ENCODE measurements around the gene GPC6. TPM values are rescaled to one million over a fixed set of nuclear protein-coding genes. Genes with fewer than 3 reads are reported as not detected.

GPC6 gene
- total RNA-seq, 1 donor from 2014 or later = 13.8 TPM

- TF ChIP-seq POLR2A (IDR thresholded peaks at IDR 0.05) (no peak), POLR2AphosphoS5 (IDR thresholded peaks at IDR 0.05; ENCODE audit: insufficient read depth in 1 of 2, low read depth in 1 of 2) (no peak)
- TF ChIP-seq, protein P1, sequence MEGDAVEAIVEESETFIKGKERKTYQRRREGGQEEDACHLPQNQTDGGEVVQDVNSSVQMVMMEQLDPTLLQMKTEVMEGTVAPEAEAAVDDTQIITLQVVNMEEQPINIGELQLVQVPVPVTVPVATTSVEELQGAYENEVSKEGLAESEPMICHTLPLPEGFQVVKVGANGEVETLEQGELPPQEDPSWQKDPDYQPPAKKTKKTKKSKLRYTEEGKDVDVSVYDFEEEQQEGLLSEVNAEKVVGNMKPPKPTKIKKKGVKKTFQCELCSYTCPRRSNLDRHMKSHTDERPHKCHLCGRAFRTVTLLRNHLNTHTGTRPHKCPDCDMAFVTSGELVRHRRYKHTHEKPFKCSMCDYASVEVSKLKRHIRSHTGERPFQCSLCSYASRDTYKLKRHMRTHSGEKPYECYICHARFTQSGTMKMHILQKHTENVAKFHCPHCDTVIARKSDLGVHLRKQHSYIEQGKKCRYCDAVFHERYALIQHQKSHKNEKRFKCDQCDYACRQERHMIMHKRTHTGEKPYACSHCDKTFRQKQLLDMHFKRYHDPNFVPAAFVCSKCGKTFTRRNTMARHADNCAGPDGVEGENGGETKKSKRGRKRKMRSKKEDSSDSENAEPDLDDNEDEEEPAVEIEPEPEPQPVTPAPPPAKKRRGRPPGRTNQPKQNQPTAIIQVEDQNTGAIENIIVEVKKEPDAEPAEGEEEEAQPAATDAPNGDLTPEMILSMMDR (IDR thresholded peaks at IDR 0.05) = no peak
- H3K27ac ChIP-seq = no peak overlapping the region
Observed at GRCh38 chr13:94112731-94113130, 886.1 kb downstream of the GPC6 start.

DNA sequence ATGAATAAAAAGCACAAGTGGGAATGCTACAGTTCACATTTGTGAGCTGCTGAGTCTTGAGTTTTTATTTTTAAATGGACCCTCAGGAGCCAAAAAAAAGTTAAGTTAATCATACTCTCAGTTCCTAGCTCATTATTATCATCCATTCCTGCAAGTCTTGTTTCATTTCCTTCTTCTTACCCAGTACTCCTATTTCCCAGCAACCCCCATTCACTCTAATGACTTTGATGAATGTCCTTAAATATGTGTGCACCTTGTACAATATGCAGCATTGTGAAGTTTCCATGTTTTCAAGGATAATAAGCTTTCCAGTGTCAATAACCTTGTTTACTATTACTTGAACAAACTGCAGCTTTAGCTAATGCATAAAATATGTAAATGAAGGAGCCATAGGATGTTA lies 886.6 kb downstream of the GPC6 start:
- no peak for DNase-seq (ENCODE audit: extremely low spot score in 2 of 2)
- no peak overlapping the region for H3K27ac ChIP-seq
- intact Hi-C loops (cut with DNase I) = no loop called here
- no peaks in the 10 kb centered on the region for H3K4me1 ChIP-seq
- no peaks in the 10 kb centered on the region for H3K9me3 ChIP-seq
- H3K4me3 ChIP-seq = no peak overlapping the region
- TF ChIP-seq, protein P1 (IDR thresholded peaks at IDR 0.05) = no peak
- no peak for TF ChIP-seq POLR2A (IDR thresholded peaks at IDR 0.05)
- no peak for TF ChIP-seq POLR2AphosphoS5 (IDR thresholded peaks at IDR 0.05; ENCODE audit: insufficient read depth in 1 of 2, low read depth in 1 of 2)
- no peaks in the 10 kb centered on the region for H3K36me3 ChIP-seq
- H3K27me3 ChIP-seq = no peaks in the 10 kb centered on the region

More at GRCh38 chr13:94112731-94113130, 886.1 kb downstream of the GPC6 start:
- intact Hi-C loops (cut with DNase I) = no loop called here
- Histone ChIP-seq H3K9me3 (no peaks in the 10 kb centered on the region), H3K4me3 (no peak overlapping the region), H3K27me3 (no peaks in the 10 kb centered on the region), H3K4me1 (no peaks in the 10 kb centered on the region), H3K36me3 (no peaks in the 10 kb centered on the region)
- no peak for DNase-seq (ENCODE audit: extremely low spot score in 2 of 2)

GRCh38 chr13:94114166-94114565 lies 887.6 kb downstream of the GPC6 start:
- Histone ChIP-seq H3K4me1 (no peaks in the 10 kb centered on the region), H3K9me3 (no peaks in the 10 kb centered on the region), H3K27ac (no peak overlapping the region), H3K4me3 (no peak overlapping the region), H3K36me3 (no peaks in the 10 kb centered on the region), H3K27me3 (no peaks in the 10 kb centered on the region)
- intact Hi-C loops (cut with DNase I) = no loop called here
- no peak for DNase-seq (ENCODE audit: extremely low spot score in 2 of 2)
- TF ChIP-seq POLR2AphosphoS5 (IDR thresholded peaks at IDR 0.05; ENCODE audit: insufficient read depth in 1 of 2, low read depth in 1 of 2) = no peak
- TF ChIP-seq, protein P1 (IDR thresholded peaks at IDR 0.05) = no peak
- TF ChIP-seq POLR2A (IDR thresholded peaks at IDR 0.05) = no peak

GRCh38 chr13:94115054-94115453 lies 888.4 kb downstream of the GPC6 start:
- no peak for DNase-seq (ENCODE audit: extremely low spot score in 2 of 2)
- H3K27ac ChIP-seq = no peak overlapping the region
- H3K27me3 ChIP-seq = no peaks in the 10 kb centered on the region
- intact Hi-C loops (cut with DNase I) = no loop called here
- H3K36me3 ChIP-seq = no peaks in the 10 kb centered on the region
- H3K4me3 ChIP-seq = no peak overlapping the region
- no peaks in the 10 kb centered on the region for H3K4me1 ChIP-seq
- TF ChIP-seq, protein P1 (IDR thresholded peaks at IDR 0.05) = no peak
- TF ChIP-seq POLR2AphosphoS5 (IDR thresholded peaks at IDR 0.05; ENCODE audit: insufficient read depth in 1 of 2, low read depth in 1 of 2) (no peak), POLR2A (IDR thresholded peaks at IDR 0.05) (no peak)
- no peaks in the 10 kb centered on the region for H3K9me3 ChIP-seq

DNA sequence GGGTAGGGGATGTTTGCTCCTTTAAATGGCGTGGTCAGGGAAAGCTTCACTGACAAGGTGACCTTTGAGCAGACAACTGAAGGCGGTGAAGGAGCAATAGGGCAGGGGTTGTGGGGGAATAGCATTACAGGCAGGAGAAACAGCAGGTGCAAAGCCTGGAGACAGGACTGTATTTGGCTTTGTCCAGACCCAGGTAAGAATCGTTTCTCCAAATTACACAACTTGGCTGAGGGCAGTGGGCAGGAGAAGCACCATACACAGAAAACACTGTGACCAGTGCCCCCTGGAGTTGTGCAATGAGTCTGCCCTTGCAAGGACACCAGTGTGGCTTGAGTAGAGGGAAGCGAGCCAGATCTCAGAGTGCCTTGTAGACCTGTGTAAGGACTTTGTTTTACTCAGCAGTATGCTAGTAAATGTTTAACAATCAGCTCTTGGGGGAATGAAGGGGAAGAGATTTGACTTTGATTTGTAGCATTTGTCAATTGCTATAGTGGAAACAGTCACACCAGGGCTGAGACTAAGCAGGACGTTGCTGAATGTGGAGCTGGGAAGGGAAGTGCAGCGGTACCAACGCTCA lies 892.8 kb downstream of the GPC6 start:
- H3K4me3 ChIP-seq = no peak overlapping the region
- H3K9me3 ChIP-seq = no peaks in the 10 kb centered on the region
- H3K4me1 ChIP-seq = no peaks in the 10 kb centered on the region
- TF ChIP-seq POLR2A (IDR thresholded peaks at IDR 0.05) = no peak
- TF ChIP-seq, protein P1 (IDR thresholded peaks at IDR 0.05) = no peak
- no peak for TF ChIP-seq POLR2AphosphoS5 (IDR thresholded peaks at IDR 0.05; ENCODE audit: insufficient read depth in 1 of 2, low read depth in 1 of 2)
- intact Hi-C loops (cut with DNase I) = no loop called here
- H3K27me3 ChIP-seq = no peaks in the 10 kb centered on the region
- DNase-seq (ENCODE audit: extremely low spot score in 2 of 2) = no peak
- no peak overlapping the region for H3K27ac ChIP-seq
- no peaks in the 10 kb centered on the region for H3K36me3 ChIP-seq

Data from vagina (tissue), 2 donors.